ENCODE data around the gene HMX3.

The HMX3 gene

GRCh38 chr10:123087786-123088185 lies 48.0 kb upstream of the HMX3 start:
- no peak overlapping the region for H3K9ac ChIP-seq (ENCODE audit: low read depth, low read length)
- no peaks in the 10 kb centered on the region for H3K9me3 ChIP-seq (ENCODE audit: insufficient read depth, low read length, severe bottlenecking)
- no peak for TF ChIP-seq CTCF (IDR thresholded peaks at IDR 0.05; ENCODE audit: borderline replicate concordance, extremely low read depth, low read length, poor library complexity, severe bottlenecking)
- no peak for TF ChIP-seq EZH2 (IDR thresholded peaks at IDR 0.05; ENCODE audit: borderline replicate concordance, low read depth, low read length, severe bottlenecking)
- no peak overlapping the region for H3K4me3 ChIP-seq (ENCODE audit: low read depth in 1 of 2, low read length in 2 of 2)
- ATAC-seq (ENCODE audit: insufficient read depth, low read depth) (no peak), DNase-seq (no peak)
- H4K20me1 ChIP-seq (ENCODE audit: insufficient read depth, low read length) = no peaks in the 10 kb centered on the region
- H3K27me3 ChIP-seq (ENCODE audit: insufficient read depth, low read length, poor library complexity) = no peaks in the 10 kb centered on the region
- no peak overlapping the region for H3K4me2 ChIP-seq (ENCODE audit: insufficient read depth, low read length)
- H3K79me2 ChIP-seq (ENCODE audit: insufficient read depth, low read length) = no peaks in the 10 kb centered on the region
- no peaks in the 10 kb centered on the region for H3K36me3 ChIP-seq (ENCODE audit: insufficient read depth, low read length)
- H3K27ac ChIP-seq (ENCODE audit: low read length) = no peak overlapping the region
- no peak overlapping the region for H2AFZ ChIP-seq (ENCODE audit: low read depth, low read length)
- no peaks in the 10 kb centered on the region for H3K4me1 ChIP-seq (ENCODE audit: insufficient read depth, low read length)

- no peak for TF ChIP-seq CTCF (IDR thresholded peaks at IDR 0.05; ENCODE audit: borderline replicate concordance, extremely low read depth, low read length, poor library complexity, severe bottlenecking)
- TF ChIP-seq EZH2 (IDR thresholded peaks at IDR 0.05; ENCODE audit: borderline replicate concordance, low read depth, low read length, severe bottlenecking) = no peak
Measured at GRCh38 chr10:123092635-123093414, 42.9 kb upstream of the HMX3 start.

GRCh38 chr10:123093489-123093888 lies 42.3 kb upstream of the HMX3 start:
- Histone ChIP-seq H3K27me3 (ENCODE audit: insufficient read depth, low read length, poor library complexity) (peaks cover 8% of the 10 kb centered on the region), H3K4me2 (ENCODE audit: insufficient read depth, low read length) (no peak overlapping the region), H3K9ac (ENCODE audit: low read depth, low read length) (no peak overlapping the region), H4K20me1 (ENCODE audit: insufficient read depth, low read length) (no peaks in the 10 kb centered on the region), H3K79me2 (ENCODE audit: insufficient read depth, low read length) (no peaks in the 10 kb centered on the region), H2AFZ (ENCODE audit: low read depth, low read length) (no peak overlapping the region), H3K27ac (ENCODE audit: low read length) (no peak overlapping the region), H3K36me3 (ENCODE audit: insufficient read depth, low read length) (no peaks in the 10 kb centered on the region), H3K4me3 (ENCODE audit: low read depth in 1 of 2, low read length in 2 of 2) (no peak overlapping the region), H3K4me1 (ENCODE audit: insufficient read depth, low read length) (no peaks in the 10 kb centered on the region), H3K9me3 (ENCODE audit: insufficient read depth, low read length, severe bottlenecking) (no peaks in the 10 kb centered on the region)
- DNase-seq (no peak), ATAC-seq (ENCODE audit: insufficient read depth, low read depth) (no peak)
- TF ChIP-seq EZH2 (IDR thresholded peaks at IDR 0.05; ENCODE audit: borderline replicate concordance, low read depth, low read length, severe bottlenecking) (no peak), CTCF (IDR thresholded peaks at IDR 0.05; ENCODE audit: borderline replicate concordance, extremely low read depth, low read length, poor library complexity, severe bottlenecking) (no peak)

More at GRCh38 chr10:123092635-123093414, 42.9 kb upstream of the HMX3 start:
- Histone ChIP-seq H3K79me2 (ENCODE audit: insufficient read depth, low read length) (no peaks in the 10 kb centered on the region), H3K4me2 (ENCODE audit: insufficient read depth, low read length) (no peak overlapping the region), H4K20me1 (ENCODE audit: insufficient read depth, low read length) (no peaks in the 10 kb centered on the region), H3K27ac (ENCODE audit: low read length) (no peak overlapping the region), H2AFZ (ENCODE audit: low read depth, low read length) (no peak overlapping the region), H3K9ac (ENCODE audit: low read depth, low read length) (no peak overlapping the region), H3K4me1 (ENCODE audit: insufficient read depth, low read length) (no peaks in the 10 kb centered on the region), H3K4me3 (ENCODE audit: low read depth in 1 of 2, low read length in 2 of 2) (no peak overlapping the region), H3K9me3 (ENCODE audit: insufficient read depth, low read length, severe bottlenecking) (no peaks in the 10 kb centered on the region), H3K27me3 (ENCODE audit: insufficient read depth, low read length, poor library complexity) (peaks cover 4% of the 10 kb centered on the region), H3K36me3 (ENCODE audit: insufficient read depth, low read length) (no peaks in the 10 kb centered on the region)
- DNase-seq (no peak), ATAC-seq (ENCODE audit: insufficient read depth, low read depth) (no peak)

Measured in DND-41 (cell line).